ENCODE data around the gene CDH4.

The CDH4 gene

DNA sequence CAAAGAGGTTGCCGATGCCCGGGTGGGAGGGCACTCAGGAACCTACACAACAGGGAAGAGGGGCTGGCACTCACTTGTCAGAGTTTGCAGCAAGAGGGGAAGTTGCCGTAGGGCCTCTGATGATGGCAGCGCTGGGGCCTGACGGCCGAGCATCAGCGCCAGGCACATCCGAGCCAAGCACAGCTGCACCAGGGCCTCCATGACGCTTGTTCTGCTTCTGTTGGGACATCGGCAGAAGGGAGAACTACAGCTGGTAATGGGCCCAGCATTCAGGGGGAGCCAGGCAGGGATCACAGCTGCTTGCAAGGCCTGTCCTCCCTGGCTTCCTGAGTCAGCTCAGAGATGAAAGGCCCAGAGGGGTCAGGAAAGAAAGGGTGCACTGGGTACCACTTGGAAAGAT, 367.7 kb downstream of the CDH4 start:
- ATAC-seq = no peak

- no peak for ATAC-seq
Observed at GRCh38 chr20:61620174-61620573, 368.1 kb downstream of the CDH4 start.

GRCh38 chr20:61621035-61621730, 369.1 kb downstream of the CDH4 start:
- no peak for ATAC-seq

DNA sequence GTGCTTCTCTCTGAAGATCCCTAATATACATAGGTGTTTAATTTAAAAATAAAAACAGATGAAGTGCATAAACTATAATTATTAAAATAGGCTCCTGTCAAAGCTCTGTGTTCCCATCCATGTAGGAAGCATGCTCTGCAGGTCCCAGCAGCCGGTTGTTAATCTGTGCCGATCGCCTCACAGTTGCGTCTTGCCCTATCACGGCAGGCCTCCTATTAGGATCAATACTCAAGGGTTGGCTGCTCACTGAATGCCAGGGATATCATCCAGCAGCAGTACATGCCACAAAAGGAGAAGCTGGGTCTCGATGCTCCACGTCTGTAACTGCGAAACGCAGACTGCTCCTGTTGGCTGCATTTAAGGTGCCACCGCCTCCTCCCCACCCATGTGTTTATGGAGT, 369.8 kb downstream of the CDH4 start:
- ATAC-seq = no peak

DNA sequence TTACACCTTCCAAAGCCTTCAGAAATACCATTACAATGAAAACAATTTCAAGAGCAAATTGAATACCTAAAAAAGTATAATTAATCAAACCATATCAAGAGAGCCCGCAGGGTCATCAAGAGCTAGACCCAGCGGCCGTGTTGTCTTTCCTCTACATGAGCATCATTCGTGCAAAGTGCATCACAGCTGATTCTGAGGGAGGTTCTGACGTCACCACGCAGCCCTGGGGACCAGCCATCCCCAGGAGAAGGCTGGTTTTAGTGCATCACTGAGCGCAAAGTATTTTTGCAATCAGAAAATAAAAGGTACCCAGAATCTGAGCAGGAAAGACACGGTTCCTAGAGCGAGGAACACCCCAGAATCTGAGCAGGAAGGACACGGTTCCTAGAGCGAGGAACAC, 371.4 kb downstream of the CDH4 start:
- no peak for ATAC-seq

GRCh38 chr20:61625246-61625645, 373.2 kb downstream of the CDH4 start:
- ATAC-seq = no peak

DNA sequence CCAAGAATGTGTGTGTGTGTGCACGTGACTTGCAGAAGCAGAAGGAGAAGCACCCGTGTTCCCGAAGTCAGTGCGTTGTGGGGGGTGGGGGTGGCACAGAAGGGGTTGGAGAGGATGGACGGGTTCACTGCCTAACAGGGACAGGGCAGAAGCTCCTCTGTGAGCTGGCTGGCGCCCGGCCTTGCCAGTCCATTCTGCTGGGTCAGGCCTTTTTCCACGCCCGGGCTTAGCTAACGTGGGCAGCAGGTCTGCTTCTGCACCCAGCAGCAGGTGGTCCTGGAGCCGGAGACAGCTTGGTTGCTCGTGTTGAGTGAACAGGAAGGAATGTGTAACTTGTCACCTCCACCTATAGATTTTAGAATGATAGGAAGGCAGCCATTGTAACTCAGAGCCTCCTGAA, 374.4 kb downstream of the CDH4 start:
- ATAC-seq = no peak

DNA sequence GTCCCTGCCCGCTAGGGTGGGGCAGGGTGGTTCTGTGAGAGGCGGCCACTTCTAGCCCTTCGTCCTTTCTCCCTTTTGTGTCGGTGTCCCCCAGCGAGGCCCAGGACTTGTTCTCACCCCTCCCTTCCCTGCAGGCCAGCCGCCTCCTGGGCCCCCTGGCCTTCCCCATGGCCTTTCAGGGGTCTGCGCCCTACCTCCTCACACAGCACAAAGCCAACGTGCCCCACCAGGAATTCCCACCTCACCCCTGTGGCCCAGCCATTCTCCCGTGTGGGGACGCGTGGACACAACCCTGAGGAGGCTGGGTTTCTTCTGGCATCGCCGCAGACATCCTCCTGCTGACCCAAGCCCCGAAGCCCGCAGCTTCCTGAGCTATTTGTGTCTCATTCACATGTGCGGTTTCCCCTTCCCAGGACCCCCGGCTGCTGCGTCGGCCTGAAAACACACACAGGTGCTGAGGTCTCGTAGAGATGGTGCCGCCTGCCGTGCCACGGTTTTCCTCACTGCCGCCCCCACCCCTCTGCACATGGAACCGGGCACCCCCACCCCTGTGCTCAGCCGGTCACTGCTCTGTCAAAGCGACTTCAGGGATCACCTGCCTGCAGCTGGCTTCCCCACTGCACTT, 375.8 kb downstream of the CDH4 start:
- no peak for ATAC-seq

DNA sequence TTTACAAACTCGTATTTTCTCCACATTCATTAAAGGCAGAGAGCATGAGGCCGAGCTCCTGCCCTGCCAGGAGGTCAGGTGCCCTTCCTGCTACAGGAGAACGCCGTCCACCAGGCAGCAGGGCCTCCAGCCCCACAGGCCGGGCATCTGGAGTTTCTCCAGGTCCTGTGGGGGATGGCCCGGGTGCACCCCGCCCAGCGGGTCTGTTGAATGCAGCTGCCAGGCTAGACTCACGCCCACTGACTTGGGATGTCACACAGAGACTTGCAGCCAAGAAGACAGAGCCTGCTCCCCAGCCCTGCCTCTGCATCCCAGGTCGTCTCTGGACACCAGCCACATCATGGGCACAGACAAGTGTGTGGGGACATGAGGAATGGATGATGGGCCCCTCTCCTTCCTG, 376.4 kb downstream of the CDH4 start:
- ATAC-seq = no peak

GRCh38 chr20:61628901-61629601, 377.0 kb downstream of the CDH4 start:
- no peak for ATAC-seq

- ATAC-seq = no peak
Observed at GRCh38 chr20:61629602-61630390, 377.7 kb downstream of the CDH4 start.

DNA sequence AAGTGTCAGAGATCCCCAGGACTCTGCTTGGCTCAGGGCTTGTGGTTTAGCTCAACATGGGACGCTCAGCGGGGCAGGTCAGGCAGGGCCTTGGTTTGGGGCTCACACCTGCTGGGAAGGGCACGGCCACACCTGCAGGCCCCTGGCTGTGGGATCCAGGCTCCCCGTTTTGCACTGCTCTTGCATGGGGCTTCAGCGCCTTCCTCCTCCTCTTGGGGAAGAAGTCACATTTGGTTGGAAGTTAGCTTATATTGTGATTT, 378.3 kb downstream of the CDH4 start:
- no peak for ATAC-seq

DNA sequence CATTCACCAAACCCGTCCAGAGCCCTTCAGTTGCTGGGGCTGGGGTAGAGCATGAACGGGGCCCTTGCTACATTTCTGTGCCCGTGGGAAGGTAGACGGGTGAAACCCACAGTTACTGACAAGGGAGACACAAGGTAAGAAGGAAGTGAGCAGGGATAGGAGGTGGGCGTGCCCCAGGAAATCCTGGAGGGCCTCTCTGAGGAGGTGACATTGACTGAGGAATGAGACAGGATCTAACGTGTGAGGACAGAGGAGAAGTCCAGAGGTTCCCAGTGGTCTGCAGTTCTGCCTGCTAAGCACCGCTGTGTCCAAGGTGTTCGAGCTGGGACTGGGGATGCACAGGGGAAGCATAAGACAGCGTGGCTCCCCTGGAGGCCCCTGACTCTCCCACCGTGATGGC, 378.8 kb downstream of the CDH4 start:
- ATAC-seq = no peak

- ATAC-seq = no peak
Observed at GRCh38 chr20:61631751-61632150, 379.7 kb downstream of the CDH4 start.

DNA sequence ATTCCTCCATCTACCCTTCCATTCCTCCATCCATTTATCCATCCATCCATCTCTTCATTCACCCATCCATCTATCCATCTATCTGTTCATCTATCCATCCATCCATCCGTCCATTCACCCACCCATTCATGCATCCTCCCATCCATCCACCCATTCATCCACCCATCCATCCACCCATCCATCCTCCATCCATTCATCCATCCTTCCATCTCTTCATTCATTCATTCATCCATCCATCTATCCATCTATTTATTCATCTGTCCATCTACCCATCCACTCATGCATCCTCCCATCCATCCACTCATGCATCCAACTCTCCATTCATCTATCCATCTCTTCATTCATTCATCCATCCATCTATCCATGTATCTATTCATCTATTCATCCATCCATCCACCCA, 380.9 kb downstream of the CDH4 start:
- ATAC-seq = no peak

- ATAC-seq = no peak
Observed at GRCh38 chr20:61634376-61635145, 382.5 kb downstream of the CDH4 start.

- no peak for ATAC-seq
Observed at GRCh38 chr20:61635721-61636455, 383.8 kb downstream of the CDH4 start.

- no peak for ATAC-seq
Observed at GRCh38 chr20:61636531-61637116, 384.6 kb downstream of the CDH4 start.

GRCh38 chr20:61638802-61639585, 386.9 kb downstream of the CDH4 start:
- ATAC-seq = no peak

GRCh38 chr20:61640131-61640870, 388.2 kb downstream of the CDH4 start:
- ATAC-seq = no peak
